DND-41 (cell line): ENCODE results near the gene MAPRE3.

Experiments
- EZH2 ChIP-seq: IDR thresholded peaks from 3 replicates; pipeline ENCODE4 v1.6.1; 2012; ENCODE audit warnings: borderline replicate concordance, low read depth, mild to moderate bottlenecking, moderate library complexity, low read length, inconsistent platforms; ENCODE audit not compliant: severe bottlenecking
- TF ChIP-seq, protein P1 (sequence below): IDR thresholded peaks from 2 replicates; pipeline ENCODE4 v1.5.1; 2012; ENCODE audit warnings: borderline replicate concordance, low read length, moderate library complexity, mild to moderate bottlenecking; ENCODE audit not compliant: poor library complexity, severe bottlenecking; ENCODE audit errors: extremely low read depth

GRCh38 chr2:27025281-27025800, 54.9 kb downstream of the MAPRE3 start:
- TF ChIP-seq, protein P1, sequence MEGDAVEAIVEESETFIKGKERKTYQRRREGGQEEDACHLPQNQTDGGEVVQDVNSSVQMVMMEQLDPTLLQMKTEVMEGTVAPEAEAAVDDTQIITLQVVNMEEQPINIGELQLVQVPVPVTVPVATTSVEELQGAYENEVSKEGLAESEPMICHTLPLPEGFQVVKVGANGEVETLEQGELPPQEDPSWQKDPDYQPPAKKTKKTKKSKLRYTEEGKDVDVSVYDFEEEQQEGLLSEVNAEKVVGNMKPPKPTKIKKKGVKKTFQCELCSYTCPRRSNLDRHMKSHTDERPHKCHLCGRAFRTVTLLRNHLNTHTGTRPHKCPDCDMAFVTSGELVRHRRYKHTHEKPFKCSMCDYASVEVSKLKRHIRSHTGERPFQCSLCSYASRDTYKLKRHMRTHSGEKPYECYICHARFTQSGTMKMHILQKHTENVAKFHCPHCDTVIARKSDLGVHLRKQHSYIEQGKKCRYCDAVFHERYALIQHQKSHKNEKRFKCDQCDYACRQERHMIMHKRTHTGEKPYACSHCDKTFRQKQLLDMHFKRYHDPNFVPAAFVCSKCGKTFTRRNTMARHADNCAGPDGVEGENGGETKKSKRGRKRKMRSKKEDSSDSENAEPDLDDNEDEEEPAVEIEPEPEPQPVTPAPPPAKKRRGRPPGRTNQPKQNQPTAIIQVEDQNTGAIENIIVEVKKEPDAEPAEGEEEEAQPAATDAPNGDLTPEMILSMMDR = no peak
- TF ChIP-seq EZH2 = no peak
